Testis (tissue), 3 donors: ENCODE measurements around the gene HSD17B8. TPM values are rescaled to one million over a fixed set of nuclear protein-coding genes. Genes with fewer than 3 reads are reported as not detected.

ENCODE experiments used
- DNase-seq: peaks from one replicate; pipeline ENCODE4 v3.0.0-alpha.2; 2019
- H3K27ac ChIP-seq, 2 donors: fragments of 200-600 bp; sonication (generic); one replicate each; pipeline ENCODE4 v1.5.1; 2019
- H3K27me3 ChIP-seq: fragments of 200-600 bp; sonication (generic); one replicate; pipeline ENCODE4 v1.5.1; 2019
- H3K36me3 ChIP-seq: fragments of 200-600 bp; sonication (generic); one replicate; pipeline ENCODE4 v1.5.1; 2017; ENCODE audit warnings: low read depth; ENCODE audit errors: missing control alignments
- H3K4me1 ChIP-seq: fragments of 200-600 bp; sonication (generic); one replicate; pipeline ENCODE4 v1.5.1; 2019
- H3K4me3 ChIP-seq, 2 donors: fragments of 200-600 bp; sonication (generic); one replicate each; pipeline ENCODE4 v1.5.1; 2017 to 2019
- H3K9me3 ChIP-seq: fragments of 200-600 bp; sonication (generic); one replicate; pipeline ENCODE4 v1.5.1; 2017
- POLR2A ChIP-seq: fragments of 450-650 bp; IDR thresholded peaks from one replicate; pipeline ENCODE4 v1.6.1; 2017; ENCODE audit warnings: antibody characterized with exemption, mild to moderate bottlenecking, moderate library complexity
- WGBS, 2 donors: methylation state at CpG; one replicate each; pipeline ENCODE4 v1.1.5; 2018; 5-methylcytosine and 5-hydroxymethylcytosine counted together
- intact Hi-C: fragments of 100-400 bp; cut with DNase I; formaldehyde crosslinking; loops from one replicate; pipeline ENCODE4 v1.15.1; 2023; ENCODE audit warnings: low total_unique reads
- microRNA counts, 2 donors: library from miRNA; unstranded; fragments of <30 nt; microRNA quantifications; one replicate each; lab custom pipeline; 2016
- microRNA-seq, 2 donors: library from miRNA; unstranded; fragments of <30 nt; microRNA quantifications; one replicate each; pipeline ENCODE4, GENCODE V29; 2016; ENCODE audit warnings: borderline number of aligned reads in 2 of 2, borderline replicate concordance in 1 of 2
- polyA plus RNA-seq: library from polyadenylated mRNA; stranded (reverse); fragments of 350-450 nt; fragmentation: Illumina TruSeq; extraction: RNeasy Lipid Tissue Mini Kit (QIAGEN cat#74804); gene quantifications from one replicate; pipeline ENCODE4 v1.2.3, GENCODE V29; 2014; ENCODE audit warnings: low read depth, low replicate concordance; ENCODE audit not compliant: insufficient read depth
- small RNA-seq, 2 donors: library from RNA; depleted of rRNA; stranded (forward); fragments of <200 nt; gene quantifications; one replicate each; pipeline ENCODE3, GENCODE V24; 2016
- total RNA-seq, 2 donors: library from RNA; depleted of rRNA; stranded (reverse); fragments of >200 nt; gene quantifications; one replicate each; pipeline ENCODE4 v1.2.3, GENCODE V29; 2016
- TF ChIP-seq, protein P1 (sequence below), 3 experiments: fragments of 450-650 bp in 2 of 3; fragments of 200-600 bp in 1 of 3; sonication (generic) in 1 of 3; IDR thresholded peaks; one replicate each; pipeline ENCODE4 v1.5.1; 2016 to 2019; ENCODE audit warnings: antibody characterized with exemption in 3 of 3, mild to moderate bottlenecking in 2 of 3, moderate library complexity in 1 of 3

Gene HSD17B8
- total and polyA plus RNA-seq, 3 donors from 2014 or later: 11.2 to 26.3 (median 25.4) TPM

DNA sequence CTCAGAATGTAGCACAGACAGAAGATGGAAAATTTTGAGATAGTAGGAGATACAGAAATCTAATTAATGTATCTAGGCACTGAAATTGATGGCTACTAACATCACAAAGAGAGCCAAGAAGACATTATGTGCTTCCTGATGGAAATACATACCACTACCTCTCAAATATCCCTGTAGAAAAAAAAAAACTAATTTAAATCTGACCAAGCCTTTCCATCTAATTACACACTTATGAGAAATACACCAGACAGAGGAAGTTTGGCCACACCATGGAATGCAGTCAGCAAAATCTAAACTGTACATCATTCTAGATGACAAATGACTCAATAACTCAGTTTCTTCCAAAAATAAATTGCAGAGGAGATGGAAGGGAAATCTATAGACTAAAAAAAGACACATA is 48.3 kb downstream of the HSD17B8 start:
- Histone ChIP-seq H3K27me3 (no peaks in the 10 kb centered on the region), H3K27ac (no peak overlapping the region), H3K9me3 (no peaks in the 10 kb centered on the region), H3K36me3 (no peaks in the 10 kb centered on the region), H3K4me1 (peaks cover 19% of the 10 kb centered on the region), H3K4me3 (no peak overlapping the region)
- intact Hi-C loops: no loop called here
- DNase-seq: no peak
- TF ChIP-seq, protein P1, sequence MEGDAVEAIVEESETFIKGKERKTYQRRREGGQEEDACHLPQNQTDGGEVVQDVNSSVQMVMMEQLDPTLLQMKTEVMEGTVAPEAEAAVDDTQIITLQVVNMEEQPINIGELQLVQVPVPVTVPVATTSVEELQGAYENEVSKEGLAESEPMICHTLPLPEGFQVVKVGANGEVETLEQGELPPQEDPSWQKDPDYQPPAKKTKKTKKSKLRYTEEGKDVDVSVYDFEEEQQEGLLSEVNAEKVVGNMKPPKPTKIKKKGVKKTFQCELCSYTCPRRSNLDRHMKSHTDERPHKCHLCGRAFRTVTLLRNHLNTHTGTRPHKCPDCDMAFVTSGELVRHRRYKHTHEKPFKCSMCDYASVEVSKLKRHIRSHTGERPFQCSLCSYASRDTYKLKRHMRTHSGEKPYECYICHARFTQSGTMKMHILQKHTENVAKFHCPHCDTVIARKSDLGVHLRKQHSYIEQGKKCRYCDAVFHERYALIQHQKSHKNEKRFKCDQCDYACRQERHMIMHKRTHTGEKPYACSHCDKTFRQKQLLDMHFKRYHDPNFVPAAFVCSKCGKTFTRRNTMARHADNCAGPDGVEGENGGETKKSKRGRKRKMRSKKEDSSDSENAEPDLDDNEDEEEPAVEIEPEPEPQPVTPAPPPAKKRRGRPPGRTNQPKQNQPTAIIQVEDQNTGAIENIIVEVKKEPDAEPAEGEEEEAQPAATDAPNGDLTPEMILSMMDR (IDR thresholded peaks at IDR 0.05): no peak
- TF ChIP-seq POLR2A: no peak

GRCh38 chr6:33254591-33254990 is 50.1 kb downstream of the HSD17B8 start:
- intact Hi-C loops: no loop called here
- no peaks in the 10 kb centered on the region for H3K36me3 ChIP-seq

More at GRCh38 chr6:33254591-33254990, 50.1 kb downstream of the HSD17B8 start:
- no peaks in the 10 kb centered on the region for H3K9me3 ChIP-seq
- H3K27me3 ChIP-seq: no peaks in the 10 kb centered on the region
- H3K27ac ChIP-seq: no peak overlapping the region
- TF ChIP-seq POLR2A: no peak
- TF ChIP-seq, protein P1 (IDR thresholded peaks at IDR 0.05): no peak
- peaks cover 9% of the 10 kb centered on the region for H3K4me1 ChIP-seq
- H3K4me3 ChIP-seq: no peak overlapping the region
- WGBS, 2 donors: 89 to 94% methylated on average over 4 of the region's 4 CpGs
- no peak for DNase-seq

MicroRNA genes within 50 kb of the gene (microRNA counts, 767-probe panel; counts per million panel counts)
- microRNA hsa-miR-219-1-3p (lab: Ali Mortazavi, UCI) (0 to 152 counts per million in 2 donors), microRNA hsa-miR-219-5p (lab: Ali Mortazavi, UCI) (0 to 152 counts per million in 2 donors)

Small RNA genes lying within 50 kb of the gene (microRNA-seq; reads per million reads assigned to microRNA genes)
- 0.69 to 1.4 reads per million in 2 donors for gene MIR219A1

Small RNA genes lying within 50 kb of the gene (small RNA-seq; reads per million reads assigned to genes)
- gene MIR219A1 (1.1 to 1.2 reads per million in 2 donors), gene RNY4P10 (0 reads per million in 2 donors)

Other genes starting within 250 kb of the HSD17B8 start
- 100 to 1,000 TPM; 312 to 334 TPM for gene BRD2, start 236.1 kb upstream of the HSD17B8 start, total RNA-seq
- 299 TPM for gene BRD2, start 236.1 kb upstream of the HSD17B8 start, polyA plus RNA-seq
- 1 to 10 TPM; 1.2 to 1.7 TPM for gene HLA-DOA, start 195.1 kb upstream of the HSD17B8 start, total RNA-seq
- gene HLA-DOA, start 195.1 kb upstream of the HSD17B8 start, polyA plus RNA-seq: 13.5 TPM
- gene HLA-DPA1, start 131.0 kb upstream of the HSD17B8 start, total RNA-seq: 10 to 100 TPM; 26.5 to 48.9 TPM
- 143 TPM for gene HLA-DPA1, start 131.0 kb upstream of the HSD17B8 start, polyA plus RNA-seq
- 10 to 100 TPM; 14.4 to 39.5 TPM for gene HLA-DPB1, start 128.7 kb upstream of the HSD17B8 start, total RNA-seq
- 183 TPM for gene HLA-DPB1, start 128.7 kb upstream of the HSD17B8 start, polyA plus RNA-seq
- 1 to 10 TPM; 8.6 to 8.8 TPM for gene COL11A2, start 12.2 kb upstream of the HSD17B8 start, total RNA-seq
- gene COL11A2, start 12.2 kb upstream of the HSD17B8 start, polyA plus RNA-seq: 8.2 TPM
- 10 to 100 TPM; 42.9 to 47.3 TPM for gene RXRB, start 4.0 kb upstream of the HSD17B8 start, total RNA-seq
- gene RXRB, start 4.0 kb upstream of the HSD17B8 start, polyA plus RNA-seq: 45.2 TPM
- gene SLC39A7, start 3.8 kb upstream of the HSD17B8 start, total RNA-seq: 10 to 100 TPM; 79.1 to 85.7 TPM
- gene SLC39A7, start 3.8 kb upstream of the HSD17B8 start, polyA plus RNA-seq: 87.7 TPM
- gene RING1, start 3.8 kb downstream of the HSD17B8 start, total RNA-seq: 10 to 100 TPM; 36.2 to 38.0 TPM
- 60.2 TPM for gene RING1, start 3.8 kb downstream of the HSD17B8 start, polyA plus RNA-seq
- gene VPS52, start 67.2 kb downstream of the HSD17B8 start, total RNA-seq: 10 to 100 TPM; 71.0 to 85.0 TPM
- 87.1 TPM for gene VPS52, start 67.2 kb downstream of the HSD17B8 start, polyA plus RNA-seq
- 1,000 to 10,000 TPM in 1 of 2 donors, 100 to 1,000 TPM in 1; 685 to 1,953 TPM for gene RPS18, start 67.4 kb downstream of the HSD17B8 start, total RNA-seq
- 2,185 TPM for gene RPS18, start 67.4 kb downstream of the HSD17B8 start, polyA plus RNA-seq
- 10 to 100 TPM; 18.0 to 18.3 TPM for gene B3GALT4, start 72.5 kb downstream of the HSD17B8 start, total RNA-seq
- gene B3GALT4, start 72.5 kb downstream of the HSD17B8 start, polyA plus RNA-seq: 55.4 TPM
- gene WDR46, start 84.6 kb downstream of the HSD17B8 start, total RNA-seq: 10 to 100 TPM; 63.2 to 71.2 TPM
- gene WDR46, start 84.6 kb downstream of the HSD17B8 start, polyA plus RNA-seq: 61.6 TPM
- 10 to 100 TPM; 45.5 to 56.2 TPM for gene PFDN6, start 84.9 kb downstream of the HSD17B8 start, total RNA-seq
- gene PFDN6, start 84.9 kb downstream of the HSD17B8 start, polyA plus RNA-seq: 123 TPM
- gene RGL2, start 94.3 kb downstream of the HSD17B8 start, total RNA-seq: 10 to 100 TPM; 42.8 to 46.2 TPM
- gene RGL2, start 94.3 kb downstream of the HSD17B8 start, polyA plus RNA-seq: 52.7 TPM
- gene TAPBP, start 109.4 kb downstream of the HSD17B8 start, total RNA-seq: 100 to 1,000 TPM in 1 of 2 donors, 10 to 100 TPM in 1; 76.5 to 128 TPM
- 34.6 TPM for gene TAPBP, start 109.4 kb downstream of the HSD17B8 start, polyA plus RNA-seq
- 10 to 100 TPM; 13.4 to 17.1 TPM for gene ZBTB22, start 113.1 kb downstream of the HSD17B8 start, total RNA-seq
- 15.2 TPM for gene ZBTB22, start 113.1 kb downstream of the HSD17B8 start, polyA plus RNA-seq
- gene DAXX, start 118.3 kb downstream of the HSD17B8 start, total RNA-seq: 10 to 100 TPM; 61.8 to 75.3 TPM
- 118 TPM for gene DAXX, start 118.3 kb downstream of the HSD17B8 start, polyA plus RNA-seq
- gene KIFC1, start 187.2 kb downstream of the HSD17B8 start, total RNA-seq: 10 to 100 TPM; 19.8 to 22.5 TPM
- gene KIFC1, start 187.2 kb downstream of the HSD17B8 start, polyA plus RNA-seq: 20.2 TPM
- gene PHF1, start 206.4 kb downstream of the HSD17B8 start, total RNA-seq: 100 to 1,000 TPM; 184 to 218 TPM
- 216 TPM for gene PHF1, start 206.4 kb downstream of the HSD17B8 start, polyA plus RNA-seq
- 100 to 1,000 TPM; 139 to 146 TPM for gene CUTA, start 213.5 kb downstream of the HSD17B8 start, total RNA-seq
- gene CUTA, start 213.5 kb downstream of the HSD17B8 start, polyA plus RNA-seq: 132 TPM
- gene SYNGAP1, start 215.4 kb downstream of the HSD17B8 start, total RNA-seq: 10 to 100 TPM; 29.4 to 43.9 TPM
- gene SYNGAP1, start 215.4 kb downstream of the HSD17B8 start, polyA plus RNA-seq: 31.5 TPM
- gene ZBTB9, start 249.9 kb downstream of the HSD17B8 start, total RNA-seq: 10 to 100 TPM; 15.2 to 15.7 TPM
- 16.9 TPM for gene ZBTB9, start 249.9 kb downstream of the HSD17B8 start, polyA plus RNA-seq